HG03095 (cell line): Measurements from ENCODE around the gene MAPKAPK3.
A peak's percentile ranks its signal among the peaks of the same experiment; 100 is the strongest.

Source experiments
- ATAC-seq: cut with Tn5 transposase; IDR thresholded peaks from one replicate; pipeline ENCODE4 v1.9.1; 2021; ENCODE audit warnings: moderate library complexity; ENCODE audit not compliant: unreplicated experiment

Gene MAPKAPK3

GRCh38 chr3:50608278-50608677, 8.7 kb upstream of the MAPKAPK3 start:
- no peak for ATAC-seq

DNA sequence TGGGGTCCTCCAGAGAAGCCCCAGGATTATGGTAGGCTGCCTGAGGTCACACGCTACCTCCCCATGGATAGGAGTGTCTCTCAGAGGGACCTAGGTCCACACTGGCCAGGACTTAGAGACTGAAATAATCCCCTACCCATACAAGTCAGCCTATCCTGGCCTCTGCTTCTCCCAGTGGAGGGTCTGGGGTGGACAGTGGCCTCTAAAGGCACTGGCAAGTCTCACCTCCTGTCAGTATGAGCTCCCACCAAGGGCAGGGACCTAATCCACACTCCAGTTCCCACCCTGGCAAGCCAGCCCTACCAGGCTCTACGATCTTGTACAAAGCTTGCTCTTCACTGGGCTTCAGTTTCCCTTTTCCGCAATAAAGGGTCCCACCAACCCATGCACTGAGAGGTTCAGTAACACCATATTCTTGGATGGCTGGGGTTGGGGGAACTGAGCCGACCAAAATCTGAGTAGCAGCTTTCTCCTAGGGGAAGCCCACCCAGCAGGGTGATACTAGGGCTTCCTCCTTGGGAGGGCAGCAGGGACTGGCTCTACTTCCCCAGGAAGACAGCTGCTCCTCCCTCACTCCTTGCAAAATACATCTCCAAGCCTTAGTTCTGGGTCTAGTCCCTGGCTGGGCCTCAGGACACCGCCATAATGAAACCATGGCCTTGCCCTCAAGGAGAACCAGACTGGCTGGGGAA, 7.7 kb upstream of the MAPKAPK3 start:
- ATAC-seq: no peak

GRCh38 chr3:50609763-50610085, 7.2 kb upstream of the MAPKAPK3 start:
- ATAC-seq: no peak

DNA sequence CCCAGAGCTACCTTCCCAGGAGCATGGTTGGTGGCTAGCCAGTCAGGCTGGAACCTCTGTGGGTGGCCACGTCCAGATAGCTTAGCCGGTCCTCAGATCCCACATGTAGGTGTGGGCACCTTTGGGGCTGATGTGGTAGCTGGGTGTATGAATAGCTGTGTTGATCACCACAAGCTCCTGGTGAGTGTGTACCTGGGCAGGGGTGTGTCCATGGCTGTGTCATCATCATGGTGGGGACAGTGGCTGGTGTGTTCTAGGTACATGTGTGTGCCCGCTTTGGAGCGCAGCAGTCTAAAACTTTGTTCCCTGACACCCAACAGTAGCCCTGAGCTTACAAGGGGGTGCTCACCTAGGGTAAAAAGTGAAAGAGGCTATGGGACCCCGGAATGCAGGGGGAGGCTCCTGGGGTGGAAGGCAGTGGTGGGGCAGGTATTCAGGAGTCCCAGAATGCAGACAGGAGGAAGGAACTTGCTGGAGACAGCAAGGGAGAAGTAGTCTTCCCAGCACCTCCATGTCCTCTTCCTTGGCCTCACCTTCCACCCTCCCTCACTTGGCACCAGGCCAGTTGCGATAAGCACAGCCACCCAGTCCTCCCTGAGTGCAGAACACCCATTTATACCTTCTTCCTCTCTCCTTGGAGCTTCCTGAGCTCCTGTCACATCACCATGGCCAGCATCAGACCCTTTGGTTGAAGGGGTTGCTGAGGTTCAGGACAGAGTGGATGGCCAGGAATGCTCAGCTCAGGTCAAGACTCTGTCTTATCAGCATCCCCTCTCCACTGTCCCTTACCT, 6.6 kb upstream of the MAPKAPK3 start:
- no peak for ATAC-seq

DNA sequence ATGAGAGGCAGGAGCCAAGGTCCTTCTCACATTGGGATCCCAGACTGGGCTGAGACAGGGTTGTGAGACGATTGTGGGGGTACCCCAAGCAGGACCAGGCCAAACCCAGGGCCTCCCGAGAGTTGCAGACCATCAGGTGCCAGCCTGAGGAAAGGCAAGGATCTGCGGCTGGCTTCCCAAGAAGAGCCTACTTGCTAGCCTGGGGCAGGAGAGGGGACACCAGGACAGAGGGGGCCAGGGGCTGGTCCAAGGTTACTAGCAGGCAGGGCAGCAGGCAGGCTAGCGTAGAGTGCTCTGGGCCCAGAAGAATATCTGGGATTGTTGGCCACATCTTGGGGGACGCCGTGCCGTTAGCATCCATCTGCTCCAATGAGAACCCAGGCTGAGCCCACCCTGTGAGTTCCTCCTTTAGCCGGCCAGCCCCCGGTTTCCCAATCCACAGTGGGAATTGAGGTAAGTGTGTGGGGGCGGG, 5.9 kb upstream of the MAPKAPK3 start:
- ATAC-seq: no peak

- ATAC-seq: peak; percentile 68
Observed at GRCh38 chr3:50611464-50612233, 5.3 kb upstream of the MAPKAPK3 start, which contains the start of gene CISH. Gene CISH, minus strand, starts transcription at chr3:50611774. Its CDS starts 124 bp downstream, at chr3:50611650.

DNA sequence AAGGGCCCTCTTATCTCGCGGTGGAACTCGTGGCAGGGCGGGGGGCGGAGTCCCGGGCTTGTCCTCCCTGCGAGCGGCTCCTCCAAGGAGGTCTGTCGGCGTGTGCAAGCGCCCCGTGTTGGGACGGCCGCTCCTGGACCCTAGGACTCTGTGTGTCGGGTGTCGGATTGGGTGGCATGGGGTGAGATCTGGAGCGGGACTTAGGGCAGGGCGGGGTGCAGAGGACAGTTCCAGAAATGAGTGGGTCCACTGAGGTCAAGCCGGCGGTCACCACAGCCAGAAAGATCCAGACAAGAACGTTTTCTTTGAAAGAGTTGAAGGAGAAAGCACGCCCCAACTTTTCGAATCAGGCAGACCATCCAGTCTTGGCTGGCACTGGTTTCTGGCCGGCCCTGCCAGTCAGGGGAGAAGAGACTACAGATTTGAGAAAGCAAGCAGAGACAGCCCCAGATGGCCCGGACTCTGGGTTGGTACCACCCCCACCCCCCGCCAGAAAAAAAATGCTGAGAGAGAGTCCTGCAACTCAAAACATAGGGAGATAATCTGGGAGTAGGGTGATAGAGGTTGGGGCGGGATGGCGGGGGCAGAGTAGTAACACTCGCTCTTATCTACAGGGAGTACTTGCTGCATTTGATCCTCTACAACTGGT, 4.6 kb upstream of the MAPKAPK3 start:
- no peak for ATAC-seq

- no peak for ATAC-seq
Observed at GRCh38 chr3:50612970-50613846, 3.7 kb upstream of the MAPKAPK3 start.

GRCh38 chr3:50615190-50615589, 1.8 kb upstream of the MAPKAPK3 start:
- no peak for ATAC-seq

GRCh38 chr3:50616003-50616769, 765 bp upstream of the MAPKAPK3 start:
- no peak for ATAC-seq

GRCh38 chr3:50616770-50617095, 218 bp upstream of the MAPKAPK3 start:
- peak; percentile 67 for ATAC-seq

GRCh38 chr3:50617911-50618481, 1.0 kb downstream of the MAPKAPK3 start:
- ATAC-seq: no peak

GRCh38 chr3:50620420-50620819, 3.5 kb downstream of the MAPKAPK3 start:
- no peak for ATAC-seq

- no peak for ATAC-seq
Observed at GRCh38 chr3:50620820-50621219, 3.9 kb downstream of the MAPKAPK3 start.

- ATAC-seq: no peak
Observed at GRCh38 chr3:50622881-50623280, 5.9 kb downstream of the MAPKAPK3 start.

GRCh38 chr3:50623840-50624474, 7.0 kb downstream of the MAPKAPK3 start:
- no peak for ATAC-seq

GRCh38 chr3:50624634-50625033, 7.7 kb downstream of the MAPKAPK3 start:
- no peak for ATAC-seq
